ENCODE results near the gene NR5A1. TPM values are rescaled to one million over a fixed set of nuclear protein-coding genes. Genes with fewer than 3 reads are reported as not detected.

Gene NR5A1
- total and polyA plus RNA-seq, 7 donors = 0.03 to 0.60 TPM; not detected in 5

DNA sequence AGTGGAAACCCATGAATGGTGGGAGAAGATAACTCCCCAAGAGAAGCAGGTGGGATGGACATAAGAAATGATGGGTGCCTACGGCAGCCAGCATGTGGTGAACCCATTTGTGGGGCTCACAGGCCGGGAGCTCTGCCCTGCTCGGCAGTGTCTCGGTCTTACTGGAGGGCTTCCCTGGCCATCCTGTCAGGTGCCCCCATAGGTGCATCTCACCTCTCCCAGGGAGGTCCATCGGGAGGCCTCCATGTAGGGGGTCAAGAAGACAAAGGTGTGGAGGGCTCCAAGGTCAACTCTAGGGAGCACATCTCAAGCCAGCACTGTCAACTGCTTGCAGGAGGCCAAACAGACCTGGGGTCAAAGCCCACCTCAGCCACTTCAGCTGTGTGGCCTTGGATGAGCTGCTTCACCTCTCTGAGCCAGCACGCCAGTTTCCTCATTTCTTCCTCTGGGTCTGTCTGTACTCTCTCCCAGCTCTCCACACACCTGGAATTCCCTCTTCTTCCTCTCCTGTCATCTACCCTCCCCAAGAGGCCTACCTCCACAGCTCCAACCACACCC lies 67.4 kb downstream of the NR5A1 start:
- Histone ChIP-seq H3K27ac (no peak overlapping the region), H3K36me3 (no peaks in the 10 kb centered on the region), H3K27me3 (peaks cover 0 to 3% (median 0%) of the 10 kb centered on the region in 3 donors), H3K9me3 (peaks cover 0 to 2% (median 0%) of the 10 kb centered on the region in 4 donors), H3K4me3 (no peak overlapping the region), H3K4me1 (no peaks in the 10 kb centered on the region)
- 89 to 94% methylated on average over 6 of the region's 6 CpGs for WGBS, 2 donors
- peak; percentile 9 for DNase-seq
- intact Hi-C loops (cut with DNase I) = no loop called here
- no peak for TF ChIP-seq POLR2AphosphoS5 (IDR thresholded peaks at IDR 0.05)
- no peak for TF ChIP-seq POLR2A (IDR thresholded peaks at IDR 0.05)
- no peak for TF ChIP-seq EP300 (IDR thresholded peaks at IDR 0.05)
- TF ChIP-seq, protein P1, sequence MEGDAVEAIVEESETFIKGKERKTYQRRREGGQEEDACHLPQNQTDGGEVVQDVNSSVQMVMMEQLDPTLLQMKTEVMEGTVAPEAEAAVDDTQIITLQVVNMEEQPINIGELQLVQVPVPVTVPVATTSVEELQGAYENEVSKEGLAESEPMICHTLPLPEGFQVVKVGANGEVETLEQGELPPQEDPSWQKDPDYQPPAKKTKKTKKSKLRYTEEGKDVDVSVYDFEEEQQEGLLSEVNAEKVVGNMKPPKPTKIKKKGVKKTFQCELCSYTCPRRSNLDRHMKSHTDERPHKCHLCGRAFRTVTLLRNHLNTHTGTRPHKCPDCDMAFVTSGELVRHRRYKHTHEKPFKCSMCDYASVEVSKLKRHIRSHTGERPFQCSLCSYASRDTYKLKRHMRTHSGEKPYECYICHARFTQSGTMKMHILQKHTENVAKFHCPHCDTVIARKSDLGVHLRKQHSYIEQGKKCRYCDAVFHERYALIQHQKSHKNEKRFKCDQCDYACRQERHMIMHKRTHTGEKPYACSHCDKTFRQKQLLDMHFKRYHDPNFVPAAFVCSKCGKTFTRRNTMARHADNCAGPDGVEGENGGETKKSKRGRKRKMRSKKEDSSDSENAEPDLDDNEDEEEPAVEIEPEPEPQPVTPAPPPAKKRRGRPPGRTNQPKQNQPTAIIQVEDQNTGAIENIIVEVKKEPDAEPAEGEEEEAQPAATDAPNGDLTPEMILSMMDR (IDR thresholded peaks at IDR 0.05) = no peak

DNA sequence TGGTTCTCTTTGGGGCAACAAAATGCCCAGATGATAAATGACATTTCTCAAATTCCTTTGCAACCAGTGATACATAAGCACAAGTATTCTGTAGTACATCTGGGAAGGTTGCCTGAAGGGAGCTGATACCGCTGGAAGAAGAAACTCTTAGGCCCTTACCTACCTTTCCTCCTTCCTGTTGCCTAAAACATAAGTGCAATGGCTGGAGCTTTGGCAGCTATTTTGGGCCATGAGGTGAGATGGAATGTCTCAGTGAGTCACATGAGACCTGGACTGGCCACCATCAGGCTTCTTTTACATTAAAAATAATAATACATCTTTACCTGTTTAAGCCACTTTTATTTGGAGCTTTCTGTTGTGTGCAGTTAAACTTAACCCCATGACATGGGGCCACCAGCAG lies 68.1 kb downstream of the NR5A1 start:
- DNase-seq = no peak
- H3K27me3 ChIP-seq = peaks cover 0 to 3% (median 0%) of the 10 kb centered on the region in 3 donors
- TF ChIP-seq POLR2A (IDR thresholded peaks at IDR 0.05) = no peak
- TF ChIP-seq EP300 (IDR thresholded peaks at IDR 0.05) = no peak
- TF ChIP-seq, protein P1 (IDR thresholded peaks at IDR 0.05) = no peak
- TF ChIP-seq POLR2AphosphoS5 (IDR thresholded peaks at IDR 0.05) = no peak
- H3K9me3 ChIP-seq = peaks cover 0 to 2% (median 0%) of the 10 kb centered on the region in 4 donors
- no peaks in the 10 kb centered on the region for H3K36me3 ChIP-seq
- no peak overlapping the region for H3K4me3 ChIP-seq
- H3K27ac ChIP-seq = no peak overlapping the region
- no peaks in the 10 kb centered on the region for H3K4me1 ChIP-seq
- WGBS, 2 donors = 94 to 98% methylated on average over 1 of the region's 1 CpG
- intact Hi-C loops (cut with DNase I) = no loop called here

DNA sequence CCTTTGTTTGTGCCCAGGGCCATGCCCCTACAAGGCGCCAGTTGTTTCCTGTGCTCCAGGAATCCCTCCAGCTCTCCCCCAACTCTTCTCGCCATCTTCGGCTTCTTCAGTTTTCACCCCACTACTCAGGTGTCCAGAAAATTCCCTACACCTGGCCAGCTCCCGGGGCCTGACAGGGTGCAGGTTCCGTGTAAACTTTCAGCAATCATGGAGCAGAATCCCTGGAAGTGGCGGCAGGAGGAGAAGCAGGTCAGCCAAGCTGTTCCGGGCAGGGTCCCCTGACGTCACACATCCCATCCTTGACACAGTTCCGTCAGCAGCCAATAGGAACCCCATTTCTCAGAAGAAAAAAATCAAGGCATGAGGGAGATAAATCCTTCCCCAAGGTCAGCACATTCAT lies 69.1 kb downstream of the NR5A1 start:
- Histone ChIP-seq H3K27me3 (peaks cover 0 to 3% (median 0%) of the 10 kb centered on the region in 3 donors), H3K4me1 (no peaks in the 10 kb centered on the region), H3K9me3 (peaks cover 0 to 2% (median 0%) of the 10 kb centered on the region in 4 donors), H3K27ac (no peak overlapping the region), H3K36me3 (no peaks in the 10 kb centered on the region), H3K4me3 (no peak overlapping the region)
- TF ChIP-seq, protein P1 (IDR thresholded peaks at IDR 0.05) = no peak
- no peak for TF ChIP-seq EP300 (IDR thresholded peaks at IDR 0.05)
- TF ChIP-seq POLR2A (IDR thresholded peaks at IDR 0.05) = no peak
- TF ChIP-seq POLR2AphosphoS5 (IDR thresholded peaks at IDR 0.05) = no peak
- WGBS, 2 donors = 87 to 89% methylated on average over 9 of the region's 9 CpGs
- peak; percentile 21 for DNase-seq
- intact Hi-C loops (cut with DNase I) = no loop called here

DNA sequence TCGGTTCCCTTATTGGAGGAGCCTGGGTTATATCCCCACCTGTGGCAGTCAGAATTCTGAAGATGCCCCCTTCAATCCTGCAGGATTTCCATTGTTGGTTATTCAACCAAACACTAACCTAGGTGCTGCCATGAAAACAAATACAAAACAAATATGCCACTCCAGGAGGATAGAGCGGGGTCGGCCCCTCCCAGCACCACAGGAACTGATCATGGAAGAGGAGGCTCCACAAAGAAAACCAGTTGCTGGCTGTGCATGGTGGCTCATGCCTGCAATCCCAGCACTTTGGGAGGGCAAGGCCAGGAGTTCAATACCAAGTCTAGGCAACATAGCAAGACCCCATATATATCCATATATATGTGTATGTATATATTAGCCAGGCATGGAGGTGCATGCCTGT lies 70.1 kb downstream of the NR5A1 start:
- H3K4me3 ChIP-seq = no peak overlapping the region
- TF ChIP-seq POLR2A (IDR thresholded peaks at IDR 0.05) (no peak), POLR2AphosphoS5 (IDR thresholded peaks at IDR 0.05) (no peak)
- peak; percentile 26 for DNase-seq
- no peaks in the 10 kb centered on the region for H3K36me3 ChIP-seq
- WGBS, 2 donors = 93 to 94% methylated on average over 3 of the region's 3 CpGs
- no peak overlapping the region for H3K27ac ChIP-seq
- peaks cover 0 to 3% (median 0%) of the 10 kb centered on the region in 3 donors for H3K27me3 ChIP-seq
- intact Hi-C loops (cut with DNase I) = no loop called here
- H3K4me1 ChIP-seq = no peaks in the 10 kb centered on the region
- peaks cover 0 to 2% (median 0%) of the 10 kb centered on the region in 4 donors for H3K9me3 ChIP-seq

DNA sequence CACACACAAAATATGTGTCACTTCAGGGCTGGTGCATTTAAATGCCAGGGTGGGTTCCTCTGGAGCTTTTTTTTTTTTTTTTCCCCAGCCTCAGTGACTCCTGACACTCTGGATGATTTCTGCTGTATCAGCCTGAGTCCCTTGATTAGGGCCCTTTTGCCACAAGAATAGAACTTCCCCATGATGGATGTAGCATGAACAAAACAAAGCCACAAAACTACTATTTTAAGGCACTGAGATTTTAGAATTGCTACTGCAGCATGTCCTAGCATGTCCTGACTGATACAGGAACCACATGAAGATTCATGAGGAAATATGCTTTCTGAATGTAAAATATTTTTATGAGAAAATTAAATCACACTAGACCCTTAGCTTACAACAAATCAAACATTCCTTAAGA lies 70.9 kb downstream of the NR5A1 start:
- TF ChIP-seq, protein P1 (IDR thresholded peaks at IDR 0.05) = no peak
- TF ChIP-seq POLR2AphosphoS5 (IDR thresholded peaks at IDR 0.05) (no peak), EP300 (IDR thresholded peaks at IDR 0.05) (no peak), POLR2A (IDR thresholded peaks at IDR 0.05) (no peak)
- Histone ChIP-seq H3K9me3 (peaks cover 0 to 2% (median 0%) of the 10 kb centered on the region in 4 donors), H3K36me3 (no peaks in the 10 kb centered on the region), H3K4me3 (no peak overlapping the region), H3K27me3 (peaks cover 0 to 3% (median 0%) of the 10 kb centered on the region in 3 donors), H3K27ac (no peak overlapping the region), H3K4me1 (no peaks in the 10 kb centered on the region)
- intact Hi-C loops (cut with DNase I) = no loop called here
- DNase-seq = no peak

Other genes with a start within 250 kb of the NR5A1 start
- 10 to 100 TPM in 2 of 4 donors, 1 to 10 TPM in 2; 8.2 to 24.1 (median 14.2) TPM for gene NEK6, start 249.4 kb downstream of the NR5A1 start, total RNA-seq
- gene NEK6, start 249.4 kb downstream of the NR5A1 start, polyA plus RNA-seq = 10 to 100 TPM; 13.8 to 36.2 (median 24.7) TPM
- 100 to 1,000 TPM; 136 to 172 (median 166) TPM for gene PSMB7, start 92.0 kb downstream of the NR5A1 start, total RNA-seq
- 100 to 1,000 TPM; 153 to 179 (median 177) TPM for gene PSMB7, start 92.0 kb downstream of the NR5A1 start, polyA plus RNA-seq
- not detected for gene ADGRD2, start 56.9 kb downstream of the NR5A1 start, total RNA-seq
- not detected for gene ADGRD2, start 56.9 kb downstream of the NR5A1 start, polyA plus RNA-seq

Measured in sigmoid colon (tissue), 7 donors.